NCI-H2107 (cell line): ENCODE results near the gene C5orf15.
"Not testable (repeated sequence)": the region's sequence is repeated elsewhere in the genome, so short reads cannot be mapped to it uniquely, and the experiment has no call there.

Experiments
- DNase-seq: peaks from one replicate; lab custom pipeline; 2025; lab: John Stamatoyannopoulos, UW

The C5orf15 gene

GRCh38 chr5:133994297-133994989, 26.0 kb upstream of the C5orf15 start:
- no peak for DNase-seq

DNA sequence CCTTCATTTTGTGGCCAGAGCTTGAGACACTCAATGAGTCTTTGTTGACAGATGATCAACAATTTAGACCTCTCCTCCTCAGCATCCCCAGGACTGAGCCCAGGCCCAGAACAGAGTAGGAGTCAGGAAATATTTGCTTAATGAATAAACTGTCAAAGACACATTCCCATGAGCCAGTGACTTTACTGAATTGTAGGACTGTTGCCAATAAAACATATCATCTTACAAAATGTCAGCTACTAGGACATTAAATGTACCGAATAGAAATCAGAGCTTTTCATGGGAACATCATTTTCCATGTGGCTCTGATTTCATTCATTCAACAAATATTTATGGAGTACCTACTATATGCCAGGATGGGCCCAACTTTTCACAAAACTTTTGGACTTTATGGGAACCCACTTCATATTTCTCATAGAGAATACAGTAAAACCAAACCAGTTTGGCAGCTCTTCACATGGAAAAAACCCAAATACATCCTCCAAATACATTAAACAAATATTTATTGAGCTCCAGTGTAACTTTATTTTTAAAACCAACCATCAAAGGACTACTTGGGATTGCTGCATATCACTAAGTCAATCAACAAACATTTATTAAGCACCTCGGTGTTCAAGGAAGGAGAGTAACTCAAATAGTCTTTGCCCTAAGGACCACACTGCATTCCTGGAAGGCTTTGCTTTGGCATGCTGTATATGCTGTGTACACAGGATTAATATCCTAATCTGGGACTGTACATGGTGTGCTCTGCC, 24.9 kb upstream of the C5orf15 start:
- DNase-seq, result no peak

DNA sequence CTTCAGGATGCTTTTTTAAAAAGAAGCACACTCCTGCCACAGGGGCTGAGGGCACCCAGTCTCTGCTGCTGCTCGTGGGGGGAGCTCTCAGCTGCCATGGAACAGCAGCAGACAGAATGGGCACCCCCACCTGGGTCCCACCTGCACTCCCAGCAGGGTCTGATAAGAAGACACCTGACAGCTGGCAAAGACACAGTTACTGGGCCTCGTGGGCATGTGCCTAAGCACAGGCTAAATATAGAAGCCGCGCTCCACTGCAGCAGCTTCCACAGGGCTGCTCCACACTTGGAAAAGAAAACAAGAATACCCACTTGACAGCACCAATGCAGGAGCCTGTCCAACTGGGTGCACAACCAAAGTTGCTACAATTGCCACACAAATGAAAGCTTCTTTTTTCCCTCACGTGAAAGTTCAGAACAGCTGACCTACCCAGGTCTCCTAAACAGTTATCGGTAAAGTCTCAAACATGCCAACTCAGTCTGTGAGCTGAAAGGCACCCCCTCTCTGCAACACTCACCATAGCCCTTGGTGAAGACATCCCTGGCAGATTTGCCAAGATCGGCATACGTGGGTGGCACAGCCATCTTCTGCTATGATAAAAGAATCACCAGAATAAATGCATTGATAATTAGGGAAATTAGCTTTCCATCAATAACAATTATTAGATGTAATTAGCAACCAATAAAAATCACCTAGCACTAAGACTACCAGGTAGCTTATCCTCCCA, 24.2 kb upstream of the C5orf15 start:
- DNase-seq, result no peak

DNA sequence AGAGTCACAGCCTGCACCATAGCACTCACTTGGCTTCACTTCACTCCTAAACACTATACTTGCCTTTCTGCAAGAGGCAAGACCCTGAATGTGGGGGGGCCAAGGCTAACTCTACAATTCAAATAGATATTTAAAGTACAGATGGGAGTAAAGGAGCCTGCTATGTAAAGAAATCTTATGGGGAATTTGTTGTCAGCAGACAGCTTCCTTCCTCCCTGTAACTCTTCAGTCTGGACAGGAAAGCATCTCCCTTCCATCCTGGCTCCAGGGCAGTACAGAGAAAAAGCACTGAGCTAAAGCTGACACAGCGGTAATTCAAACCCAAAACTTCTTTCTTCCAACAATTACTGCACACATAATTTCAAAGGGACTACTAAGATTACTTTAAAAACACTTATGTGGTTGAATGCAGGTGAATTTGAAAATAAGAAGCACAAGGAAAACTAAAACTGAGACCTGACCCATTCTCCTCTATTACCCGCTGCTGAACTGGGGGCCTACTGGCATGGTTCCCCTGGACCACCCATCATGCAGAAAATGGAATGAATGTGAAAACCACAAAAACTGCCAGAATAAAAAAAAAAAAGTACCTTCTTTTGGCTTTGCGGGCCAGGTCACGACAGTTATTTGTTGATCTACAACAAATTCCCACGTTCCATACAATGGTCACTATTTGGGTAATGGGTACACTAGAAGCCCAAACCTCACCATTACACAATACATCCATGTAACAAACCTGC, 22.9 kb upstream of the C5orf15 start:
- no peak for DNase-seq

- DNase-seq, result no peak
These were observed 22.0 kb upstream of the C5orf15 start for GRCh38 chr5:133990396-133990795.

GRCh38 chr5:133985540-133986180, 17.2 kb upstream of the C5orf15 start:
- DNase-seq, result no peak

GRCh38 chr5:133983674-133984073, 15.2 kb upstream of the C5orf15 start:
- DNase-seq, result no peak

DNA sequence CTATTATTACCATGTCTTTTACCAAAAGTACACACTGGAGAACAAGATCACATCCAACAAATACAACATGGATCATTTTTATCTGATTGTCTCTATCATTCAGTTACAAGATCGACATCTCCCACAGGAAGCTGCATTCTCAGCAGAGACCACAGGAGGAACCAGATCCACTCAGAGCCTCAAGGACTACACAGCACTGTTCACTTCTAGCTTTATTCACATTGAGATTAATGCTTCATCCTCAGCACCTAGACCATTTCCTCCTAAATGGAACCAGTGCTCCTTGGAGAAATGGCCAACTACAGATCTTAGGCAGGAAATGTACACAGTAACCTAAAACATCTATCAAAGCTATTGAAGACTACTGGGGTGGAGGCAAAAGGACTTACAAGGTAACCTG, 13.3 kb upstream of the C5orf15 start:
- DNase-seq, result no peak

GRCh38 chr5:133980652-133981051, 12.2 kb upstream of the C5orf15 start:
- DNase-seq, result no peak

- no peak for DNase-seq
These were observed 10.5 kb upstream of the C5orf15 start for GRCh38 chr5:133978943-133979342.

DNA sequence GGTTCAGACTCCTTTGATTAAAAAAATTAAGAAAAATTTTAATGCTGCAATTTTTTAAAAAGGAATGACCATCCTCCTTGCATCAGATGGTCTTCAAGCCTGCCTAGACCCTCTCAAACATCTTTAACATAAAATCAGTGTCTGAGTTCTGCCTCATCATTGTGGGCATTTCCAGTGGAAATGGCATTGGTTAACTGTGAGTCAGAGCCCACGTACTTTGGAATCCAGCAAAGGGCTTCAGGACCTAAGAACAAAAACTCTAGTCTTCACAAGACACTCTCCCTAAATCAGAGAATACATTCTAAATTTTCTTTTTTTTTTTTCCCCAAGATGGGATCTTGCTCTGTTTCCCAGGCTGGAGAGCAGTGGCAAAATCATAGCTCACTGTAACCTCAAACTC, 9.4 kb upstream of the C5orf15 start:
- DNase-seq, result no peak

- no peak for DNase-seq
These were observed 8.8 kb upstream of the C5orf15 start for GRCh38 chr5:133977161-133977787.

DNA sequence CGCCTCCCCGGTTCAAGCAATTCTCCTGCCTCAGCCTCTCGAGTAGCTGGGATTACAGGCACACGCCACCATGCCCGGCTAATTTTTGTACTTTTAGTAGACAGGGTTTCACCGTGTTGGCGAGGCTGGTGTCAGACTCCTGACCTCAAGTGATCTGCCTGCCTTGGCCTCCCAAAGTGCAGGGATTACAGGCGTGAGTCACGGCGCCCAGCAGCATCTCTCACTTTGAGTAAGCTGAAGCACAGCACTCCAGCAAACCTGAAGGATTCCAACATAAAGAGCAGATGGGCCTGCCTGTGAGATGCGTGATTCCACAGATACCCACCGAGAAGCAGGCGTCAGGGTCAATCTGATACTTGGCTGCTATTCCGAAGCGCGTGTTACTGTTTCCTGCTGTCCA, 7.1 kb upstream of the C5orf15 start:
- DNase-seq, result not testable (repeated sequence)

- DNase-seq, result no peak
These were observed 5.7 kb upstream of the C5orf15 start for GRCh38 chr5:133974142-133974541.

DNA sequence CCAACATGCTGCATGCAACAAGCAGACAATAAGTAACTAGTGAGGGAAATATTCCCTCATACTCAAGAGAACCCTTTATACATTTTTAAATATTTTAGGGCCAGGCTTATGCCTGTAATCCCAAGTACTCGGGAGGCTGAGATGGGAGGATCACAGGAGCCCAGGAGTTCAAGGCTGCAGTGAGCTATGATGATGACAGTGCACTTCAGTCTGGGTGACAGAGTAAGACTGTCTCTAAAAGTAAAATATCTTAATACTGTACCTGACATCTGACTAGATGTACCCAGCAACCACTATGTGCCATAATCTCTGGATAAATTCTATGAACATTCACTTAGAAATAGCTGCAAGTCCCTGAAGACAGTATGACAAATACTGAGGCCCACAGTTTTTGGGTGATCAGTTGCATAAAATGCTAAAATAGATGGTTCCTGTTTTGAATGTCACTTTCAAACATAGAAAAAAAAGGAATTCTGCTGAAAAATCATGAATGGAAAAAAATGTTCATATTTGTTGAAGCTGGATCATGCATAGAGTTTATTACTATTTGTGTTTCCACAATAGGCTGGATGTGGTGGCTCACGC, 2.0 kb upstream of the C5orf15 start:
- DNase-seq, result no peak

DNA sequence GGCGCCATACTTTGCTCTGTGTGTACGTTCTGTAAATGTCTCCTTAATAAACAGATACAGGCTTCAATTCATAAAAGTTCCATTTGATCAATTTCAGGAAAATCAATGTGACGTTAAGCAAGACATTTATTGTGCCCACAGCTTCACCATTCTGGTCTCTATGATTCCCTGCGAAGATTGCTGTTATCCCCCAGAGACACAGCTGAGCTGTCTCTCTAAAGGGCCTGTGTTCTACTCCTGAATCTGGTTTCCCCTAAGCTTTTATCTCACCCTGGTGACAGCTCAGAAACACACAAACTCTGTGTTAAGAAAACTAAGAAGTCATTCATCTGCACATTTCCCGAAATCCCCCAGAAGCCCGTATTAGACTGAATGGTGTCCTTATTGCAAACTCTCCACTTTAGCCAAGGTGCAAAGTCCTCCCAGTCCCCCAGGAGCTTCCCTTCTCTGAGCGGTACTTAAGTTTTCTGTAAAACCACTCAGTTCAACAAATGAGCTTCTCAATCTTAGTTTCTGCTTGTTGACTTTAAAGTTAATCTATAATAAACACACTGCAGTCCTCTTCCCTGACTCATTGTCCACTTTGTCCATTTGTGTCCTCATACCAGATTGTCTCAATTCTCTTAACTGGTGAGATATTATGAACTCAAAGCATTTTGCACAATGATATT, 1.4 kb upstream of the C5orf15 start:
- no peak for DNase-seq

DNA sequence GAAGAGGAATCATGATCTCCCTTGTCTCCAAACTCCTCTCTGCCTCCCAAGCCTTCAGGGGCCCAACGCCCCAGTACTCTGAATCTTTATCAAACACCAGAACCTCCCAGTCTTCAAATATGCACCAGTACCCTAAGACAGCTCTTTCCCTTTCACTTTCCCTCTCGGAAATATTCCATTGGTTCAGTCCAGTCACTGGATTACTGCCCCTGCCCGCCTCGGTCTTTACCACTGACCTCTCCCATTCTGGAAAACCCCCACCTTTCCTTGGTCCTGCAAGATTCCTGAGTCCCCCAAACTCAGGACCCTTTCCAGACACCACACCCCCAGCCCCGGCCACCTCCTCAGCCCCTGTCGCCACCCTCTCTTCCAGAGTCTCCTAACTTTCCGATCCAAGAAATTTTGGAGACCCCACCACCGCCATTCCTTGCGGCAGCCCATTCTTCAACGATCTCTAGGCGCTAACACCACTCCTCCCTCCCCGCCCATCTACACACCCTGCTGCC, 674 bp downstream of the C5orf15 start:
- no peak for DNase-seq

- no peak for DNase-seq
These were observed 1.3 kb downstream of the C5orf15 start for GRCh38 chr5:133967124-133967523.

DNA sequence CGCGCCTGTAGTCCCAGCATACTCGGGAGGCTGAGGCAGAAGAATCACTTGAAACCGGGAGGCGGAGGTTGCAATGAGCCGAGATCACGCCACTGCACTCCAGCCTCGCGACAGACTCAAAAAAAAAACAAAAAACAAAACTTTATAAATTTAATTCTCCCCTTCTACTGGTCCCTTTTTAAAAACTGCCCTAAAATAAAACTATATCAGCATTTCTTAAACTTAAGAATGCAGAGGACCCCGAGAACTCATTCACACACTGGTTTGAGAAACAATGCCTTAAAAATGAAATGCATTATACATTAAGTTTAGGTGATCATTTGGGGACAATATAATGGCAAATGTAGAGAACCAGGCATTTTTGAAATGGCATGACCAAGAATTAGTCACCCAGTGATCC, 2.3 kb downstream of the C5orf15 start:
- DNase-seq, result no peak

GRCh38 chr5:133963493-133964128, 4.8 kb downstream of the C5orf15 start:
- DNase-seq, result no peak
